Coronary artery (tissue), 2 donors: ENCODE measurements around the gene NEDD8.
"Not testable (repeated sequence)": the region's sequence is repeated elsewhere in the genome, so short reads cannot be mapped to it uniquely, and the experiment has no call there.

Source experiments
- DNase-seq: peaks from one replicate; pipeline ENCODE4 v3.0.0-alpha.2; 2017; ENCODE audit warnings: low spot score
- H3K27ac ChIP-seq, 2 donors: fragments of 200-600 bp; sonication (generic); one replicate each; pipeline ENCODE4 v1.5.1; 2016 to 2019
- H3K4me3 ChIP-seq: fragments of 200-600 bp; sonication (generic); 2 replicates; pipeline ENCODE4 v1.5.1; 2016; ENCODE audit warnings: mild to moderate bottlenecking, moderate library complexity
- CTCF ChIP-seq: fragments of 200-600 bp; sonication (generic); IDR thresholded peaks from one replicate; pipeline ENCODE4 v1.5.1; 2019; ENCODE audit warnings: antibody characterized with exemption

Gene NEDD8

GRCh38 chr14:24249230-24250021 lies 17.3 kb upstream of the NEDD8 start:
- TF ChIP-seq CTCF: no peak
- Histone ChIP-seq H3K27ac (no peak overlapping the region), H3K4me3 (no peak overlapping the region)
- DNase-seq: no peak

- H3K27ac ChIP-seq: no peak overlapping the region
- H3K4me3 ChIP-seq: no peak overlapping the region
- DNase-seq: no peak
- no peak for TF ChIP-seq CTCF
Measured at GRCh38 chr14:24247422-24247821, 15.3 kb upstream of the NEDD8 start.

GRCh38 chr14:24246765-24247212 lies 14.6 kb upstream of the NEDD8 start:
- no peak overlapping the region for H3K27ac ChIP-seq
- peak; percentile 26 for DNase-seq
- H3K4me3 ChIP-seq: no peak overlapping the region
- no peak for TF ChIP-seq CTCF

- H3K27ac ChIP-seq, H3K4me3 ChIP-seq: not testable (repeated sequence)
- peak; percentile 54 for DNase-seq
Measured at GRCh38 chr14:24245350-24245749, 13.2 kb upstream of the NEDD8 start.

- Histone ChIP-seq H3K27ac (peak overlapping the region; percentile 93 to 98), H3K4me3 (peak overlapping the region; percentile 79)
- TF ChIP-seq CTCF: no peak
- DNase-seq: peak; percentile 75
Measured at GRCh38 chr14:24243336-24243836, 11.2 kb upstream of the NEDD8 start.

- peak overlapping the region; percentile 79 for H3K4me3 ChIP-seq
- TF ChIP-seq CTCF: peak; percentile 44
- H3K27ac ChIP-seq: peak overlapping the region; percentile 93 to 98
- DNase-seq: peak; percentile 97
Measured at GRCh38 chr14:24241829-24242443, 9.8 kb upstream of the NEDD8 start.

- no peak for DNase-seq
- H3K4me3 ChIP-seq: no peak overlapping the region
- peak overlapping the region; percentile 93 to 98 for H3K27ac ChIP-seq
- no peak for TF ChIP-seq CTCF
Measured at GRCh38 chr14:24240110-24240918, 8.1 kb upstream of the NEDD8 start.
